H1 (cell line): Measurements from ENCODE around the gene CACNA1B. TPM values are rescaled to one million over a fixed set of nuclear protein-coding genes. Genes with fewer than 3 reads are reported as not detected.

Experiments
- CTCF ChIA-PET: fragments of 300-600 bp; sonication (Branson Sonifier 250); formaldehyde crosslinking; loops from one replicate; lab custom pipeline; 2021; ENCODE audit not compliant: partially characterized antibody; lab: Charles Lee
- POLR2A ChIA-PET: fragments of 300-600 bp; sonication (Branson Sonifier 250); formaldehyde crosslinking; loops from one replicate; lab custom pipeline; 2021; ENCODE audit warnings: inconsistent platforms; ENCODE audit not compliant: partially characterized antibody; lab: Charles Lee
- DNase-seq, 2 experiments: peaks; one replicate each; pipeline versions ENCODE4 v3.0.0 to v3.0.0-alpha.2; 2010 to 2022; ENCODE audit warnings: low spot score in 2 of 2, low read depth in 1 of 2, mixed read lengths in 1 of 2
- FAIRE-seq: peaks from 2 replicates; lab custom pipeline; 2011; peaks lifted over from hg19 to GRCh38; lab: Jason Lieb, UNC
- H2AFZ ChIP-seq: 2 replicates; pipeline ENCODE4 v1.8.1; 2012; ENCODE audit warnings: low read length, inconsistent platforms
- H2AK5ac ChIP-seq: 2 replicates; pipeline ENCODE4 v1.6.1; 2013; ENCODE audit warnings: low read depth, low read length
- H2BK120ac ChIP-seq: replicated peaks from 2 replicates; pipeline ENCODE3; 2013; ENCODE audit warnings: low read depth, low read length, inconsistent platforms
- H2BK12ac ChIP-seq: 2 replicates; pipeline ENCODE4 v1.6.1; 2013; ENCODE audit warnings: low read depth, low read length
- H2BK15ac ChIP-seq: 2 replicates; pipeline ENCODE4 v1.6.1; 2013; ENCODE audit warnings: low read length
- H2BK20ac ChIP-seq: 2 replicates; pipeline ENCODE4 v1.6.1; 2013; ENCODE audit warnings: low read length
- H2BK5ac ChIP-seq: 2 replicates; pipeline ENCODE4 v1.6.1; 2013; ENCODE audit warnings: low read depth, low read length
- H3K14ac ChIP-seq: 2 replicates; pipeline ENCODE4 v1.6.1; 2013; ENCODE audit warnings: inconsistent platforms; ENCODE audit not compliant: insufficient read length
- H3K18ac ChIP-seq: 2 replicates; pipeline ENCODE4 v1.6.1; 2013; ENCODE audit warnings: low read length; ENCODE audit errors: extremely low read depth
- H3K23ac ChIP-seq: 2 replicates; pipeline ENCODE4 v1.6.1; 2013; ENCODE audit warnings: inconsistent platforms; ENCODE audit not compliant: insufficient read length
- H3K23me2 ChIP-seq: 2 replicates; pipeline ENCODE4 v1.6.1; 2013; ENCODE audit warnings: low read depth, low read length
- H3K27ac ChIP-seq: 2 replicates; pipeline ENCODE4 v1.6.1; 2011; ENCODE audit warnings: low read depth, low read length, inconsistent platforms
- H3K27me3 ChIP-seq, 4 experiments: replicated peaks in 1 of 4; 1 replicate in 1 of 4; 2 replicates in 3 of 4; pipeline versions ENCODE4 v1.6.1 to v1.8.1; 2011 to 2013; ENCODE audit warnings: low read length in 3 of 4, mild to moderate bottlenecking in 3 of 4, inconsistent platforms in 2 of 4, mixed read lengths in 2 of 4, moderate library complexity in 1 of 4; ENCODE audit not compliant: control insufficient read depth in 3 of 4, insufficient read depth in 3 of 4; ENCODE audit errors: extremely low read depth in 1 of 4
- H3K36me3 ChIP-seq, 4 experiments: 2 replicates each; pipeline versions ENCODE4 v1.6.1 to v1.8.1; 2011 to 2013; ENCODE audit warnings: mild to moderate bottlenecking in 4 of 4, low read length in 3 of 4, moderate library complexity in 2 of 4, control low read depth in 1 of 4, inconsistent platforms in 1 of 4; ENCODE audit not compliant: insufficient read depth in 4 of 4, control insufficient read depth in 2 of 4
- H3K4ac ChIP-seq: replicated peaks from 2 replicates; pipeline ENCODE3; 2013; ENCODE audit warnings: low read length, low read depth, mixed read lengths, inconsistent platforms; ENCODE audit not compliant: insufficient read length
- H3K4me1 ChIP-seq, 4 experiments: replicated peaks in 1 of 4; 1 replicate in 1 of 4; 2 replicates in 3 of 4; pipeline versions ENCODE4 v1.6.1 to v1.8.1; 2011 to 2013; ENCODE audit warnings: low read length in 3 of 4, inconsistent platforms in 2 of 4, mixed read lengths in 1 of 4; ENCODE audit not compliant: insufficient read depth in 4 of 4, control insufficient read depth in 3 of 4
- H3K4me2 ChIP-seq, 2 experiments: 2 replicates each; pipeline versions ENCODE4 v1.6.1 to v1.8.1; 2011 to 2013; ENCODE audit warnings: low read depth in 2 of 2, low read length in 2 of 2, control low read depth in 1 of 2, inconsistent platforms in 1 of 2, mild to moderate bottlenecking in 1 of 2; ENCODE audit not compliant: insufficient read depth in 1 of 2
- H3K4me3 ChIP-seq, 4 experiments: fragments of 200-600, 300-600 bp in 1 of 4; sonication (generic), shearing (Covaris generic), sonication (Bioruptor Twin) in 1 of 4; 2 replicates each; pipeline versions ENCODE4 v1.5.1 to v1.8.1; 2011 to 2016; ENCODE audit warnings: low read length in 4 of 4, low read depth in 3 of 4, control low read depth in 2 of 4, inconsistent platforms in 2 of 4, mild to moderate bottlenecking in 2 of 4, mixed read lengths in 1 of 4, moderate library complexity in 1 of 4; ENCODE audit not compliant: insufficient read depth in 2 of 4; ENCODE audit errors: extremely low read depth in 1 of 4
- H3K56ac ChIP-seq: replicated peaks from 2 replicates; pipeline ENCODE3; 2013; ENCODE audit warnings: low read depth, mild to moderate bottlenecking, mixed read lengths, low read length, inconsistent platforms; ENCODE audit not compliant: insufficient read length
- H3K79me1 ChIP-seq: 2 replicates; pipeline ENCODE4 v1.6.1; 2013; ENCODE audit warnings: low read depth, low read length, control low read depth
- H3K79me2 ChIP-seq, 2 experiments: 2 replicates each; pipeline versions ENCODE4 v1.6.1 to v1.8.1; 2012 to 2013; ENCODE audit warnings: low read length in 2 of 2, mild to moderate bottlenecking in 2 of 2, inconsistent platforms in 1 of 2; ENCODE audit not compliant: insufficient read depth in 2 of 2, control insufficient read depth in 1 of 2
- H3K9ac ChIP-seq, 4 experiments: replicated peaks in 1 of 4; 1 replicate in 1 of 4; 2 replicates in 3 of 4; pipeline versions ENCODE4 v1.6.1 to v1.8.1; 2011 to 2013; ENCODE audit warnings: low read depth in 3 of 4, low read length in 3 of 4, control low read depth in 2 of 4, mild to moderate bottlenecking in 2 of 4, moderate library complexity in 2 of 4, inconsistent platforms in 1 of 4; ENCODE audit errors: extremely low read depth in 1 of 4
- H3K9me3 ChIP-seq, 2 experiments: 2 replicates each; pipeline versions ENCODE4 v1.6.1 to v1.8.1; 2012 to 2013; ENCODE audit warnings: mild to moderate bottlenecking in 2 of 2, moderate library complexity in 2 of 2, control low read depth in 1 of 2, inconsistent platforms in 1 of 2, low read depth in 1 of 2, low read length in 1 of 2, mixed read lengths in 1 of 2; ENCODE audit not compliant: insufficient read depth in 2 of 2
- H4K20me1 ChIP-seq, 2 experiments: replicated peaks in 1 of 2; 2 replicates each; pipeline versions ENCODE3 to v1.8.1; 2011 to 2013; ENCODE audit warnings: inconsistent platforms in 2 of 2, low read length in 2 of 2, mild to moderate bottlenecking in 1 of 2; ENCODE audit not compliant: insufficient read depth in 2 of 2, control insufficient read depth in 1 of 2
- H4K5ac ChIP-seq: 2 replicates; pipeline ENCODE4 v1.6.1; 2013; ENCODE audit warnings: low read length, low read depth, mixed read lengths, inconsistent platforms; ENCODE audit not compliant: insufficient read length
- H4K8ac ChIP-seq: 2 replicates; pipeline ENCODE4 v1.8.0; 2013; ENCODE audit warnings: mild to moderate bottlenecking, moderate library complexity, low read length, inconsistent platforms; ENCODE audit not compliant: insufficient read depth; ENCODE audit errors: extremely low read depth
- H4K91ac ChIP-seq: replicated peaks from 2 replicates; pipeline ENCODE3; 2013; ENCODE audit warnings: low read length, mixed read lengths, inconsistent platforms; ENCODE audit not compliant: insufficient read length
- BRCA1 ChIP-seq: IDR thresholded peaks from 2 replicates; pipeline ENCODE4 v1.6.1; 2012; ENCODE audit warnings: low read depth, low read length, improper control_type of control experiment
- E2F6 ChIP-seq: IDR thresholded peaks from 2 replicates; pipeline ENCODE4 v1.6.1; 2012; ENCODE audit warnings: inconsistent platforms
- KDM5A ChIP-seq: fragments of 200-600 bp; IDR thresholded peaks from 2 replicates; pipeline ENCODE4 v1.7.1; 2012; ENCODE audit warnings: mild to moderate bottlenecking, low read length, inconsistent platforms, mixed read lengths
- SP4 ChIP-seq: IDR thresholded peaks from 2 replicates; pipeline ENCODE4 v1.6.1; 2012; ENCODE audit warnings: low read length, inconsistent platforms
- SRF ChIP-seq: IDR thresholded peaks from 2 replicates; pipeline ENCODE4 v1.6.1; 2011; ENCODE audit warnings: mild to moderate bottlenecking, low read depth, low read length, moderate library complexity
- TAF1 ChIP-seq: IDR thresholded peaks from 2 replicates; pipeline ENCODE4 v1.6.1; 2011; ENCODE audit warnings: mild to moderate bottlenecking, low read depth, low read length
- TAF7 ChIP-seq: optimal IDR thresholded peaks from 2 replicates; pipeline ENCODE3; 2011; ENCODE audit warnings: low read depth, mild to moderate bottlenecking, inconsistent platforms, low read length, moderate library complexity, borderline replicate concordance
- WGBS, 2 experiments: shearing (Covaris generic) in 1 of 2; methylation state at CpG; one replicate each; pipeline versions ENCODE4 v1.1.6 to v1.1.7; 2013 to 2015; ENCODE audit warnings: low lambda C conversion rate in 2 of 2, mixed read lengths in 2 of 2, inconsistent platforms in 1 of 2, low coverage in 1 of 2, missing lambda C conversion rate in 1 of 2; ENCODE audit not compliant: insufficient replicate concordance in 2 of 2, insufficient coverage in 1 of 2, insufficient read length in 1 of 2; ENCODE audit errors: extremely low coverage in 1 of 2, missing lambda C conversion rate in 1 of 2; 5-methylcytosine and 5-hydroxymethylcytosine counted together
- polyA plus RNA-seq, 7 experiments: library from polyadenylated mRNA; depleted of rRNA in 3 of 7; stranded (reverse) in 5 of 7; unstranded in 2 of 7; fragments of >200 nt in 5 of 7; fragments of 200-250 nt in 2 of 7; gene quantifications; 1 replicate in 5 of 7; 2 replicates in 1 of 7; 4 replicates in 1 of 7; pipeline versions ENCODE4 v1.2.1 to v1.2.3, GENCODE V29; 2011 to 2013; ENCODE audit warnings: missing spikeins in 2 of 7, mixed read lengths in 2 of 7
- total RNA-seq: library from RNA; stranded (reverse); fragmentation: NEBNext Ultra II Directional; extraction: Animal tissue kit (Norgen Biotek cat#: 25700); gene quantifications from 2 replicates; pipeline ENCODE4 v1.2.1, GENCODE V29; 2021

The CACNA1B gene
- total and polyA plus RNA-seq, 2 of the 8 experiments (the other 6 are each of a cell fraction or from before 2014, with no cell fraction given) = 1.5 to 5.7 TPM

GRCh38 chr9:137924761-137925369 is 47.3 kb downstream of the CACNA1B start:
- no peaks in the 10 kb centered on the region for H3K79me2 ChIP-seq
- H3K14ac ChIP-seq = no peak overlapping the region
- H3K9ac ChIP-seq = no peak overlapping the region
- WGBS, 2 experiments = 87% methylated on average over 9 of the region's 9 CpGs; no CpG with 5 or more reads in 1 of the 2 experiments
- no peak overlapping the region for H4K91ac ChIP-seq
- CTCF ChIA-PET = interaction anchor here (0.6 kb wide), 1 partner anchor 75 kb away, joined by 3 read pairs; no protein-coding TSS in a partner anchor
- H3K23me2 ChIP-seq = no peaks in the 10 kb centered on the region
- TF ChIP-seq BRCA1 (no peak), SP4 (no peak), E2F6 (no peak), TAF1 (no peak), KDM5A (no peak), TAF7 (no peak), SRF (no peak)
- H3K9me3 ChIP-seq = peaks cover 16 to 48% of the 10 kb centered on the region in 2 experiments
- no peak overlapping the region for H3K4me2 ChIP-seq
- DNase-seq (no peak), FAIRE-seq (no peak)
- no peak overlapping the region for H2AK5ac ChIP-seq
- H4K8ac ChIP-seq = no peak overlapping the region
- no peak overlapping the region for H3K23ac ChIP-seq
- no peaks in the 10 kb centered on the region for H3K79me1 ChIP-seq
- no peak overlapping the region for H2BK12ac ChIP-seq
- 0 out of 8 replicates have a peak, but pooled peaks cover 0 to 3% (median 0%) of the 10 kb centered on the region in 4 experiments for H3K36me3 ChIP-seq
- H3K4me1 ChIP-seq = no peaks in the 10 kb centered on the region
- H3K4me3 ChIP-seq = no peak overlapping the region
- no peaks in the 10 kb centered on the region for H4K20me1 ChIP-seq
- no peak overlapping the region for H2BK120ac ChIP-seq
- POLR2A ChIA-PET = no interaction called here
- no peak overlapping the region for H2AFZ ChIP-seq
- no peak overlapping the region for H2BK20ac ChIP-seq
- H3K27me3 ChIP-seq = no peaks in the 10 kb centered on the region
- no peak overlapping the region for H3K27ac ChIP-seq
- H3K4ac ChIP-seq = no peak overlapping the region
- no peak overlapping the region for H3K56ac ChIP-seq
- no peak overlapping the region for H2BK15ac ChIP-seq
- no peak overlapping the region for H2BK5ac ChIP-seq
- H4K5ac ChIP-seq = no peak overlapping the region
- no peak overlapping the region for H3K18ac ChIP-seq
